H1 (cell line): Measurements from ENCODE around the gene DERL3. TPM values are rescaled to one million over a fixed set of nuclear protein-coding genes. Genes with fewer than 3 reads are reported as not detected.

ENCODE experiments used
- CTCF ChIA-PET: fragments of 300-600 bp; sonication (Branson Sonifier 250); formaldehyde crosslinking; loops from one replicate; lab custom pipeline; 2021; ENCODE audit not compliant: partially characterized antibody; lab: Charles Lee
- POLR2A ChIA-PET: fragments of 300-600 bp; sonication (Branson Sonifier 250); formaldehyde crosslinking; loops from one replicate; lab custom pipeline; 2021; ENCODE audit warnings: inconsistent platforms; ENCODE audit not compliant: partially characterized antibody; lab: Charles Lee
- DNase-seq, 2 experiments: peaks; one replicate each; pipeline versions ENCODE4 v3.0.0 to v3.0.0-alpha.2; 2010 to 2022; ENCODE audit warnings: low spot score in 2 of 2, low read depth in 1 of 2, mixed read lengths in 1 of 2
- FAIRE-seq: peaks from 2 replicates; lab custom pipeline; 2011; peaks lifted over from hg19 to GRCh38; lab: Jason Lieb, UNC
- H2AFZ ChIP-seq: 2 replicates; pipeline ENCODE4 v1.8.1; 2012; ENCODE audit warnings: low read length, inconsistent platforms
- H2AK5ac ChIP-seq: 2 replicates; pipeline ENCODE4 v1.6.1; 2013; ENCODE audit warnings: low read depth, low read length
- H2BK120ac ChIP-seq: replicated peaks from 2 replicates; pipeline ENCODE3; 2013; ENCODE audit warnings: low read depth, low read length, inconsistent platforms
- H2BK12ac ChIP-seq: 2 replicates; pipeline ENCODE4 v1.6.1; 2013; ENCODE audit warnings: low read depth, low read length
- H2BK15ac ChIP-seq: 2 replicates; pipeline ENCODE4 v1.6.1; 2013; ENCODE audit warnings: low read length
- H2BK20ac ChIP-seq: 2 replicates; pipeline ENCODE4 v1.6.1; 2013; ENCODE audit warnings: low read length
- H2BK5ac ChIP-seq: 2 replicates; pipeline ENCODE4 v1.6.1; 2013; ENCODE audit warnings: low read depth, low read length
- H3K14ac ChIP-seq: 2 replicates; pipeline ENCODE4 v1.6.1; 2013; ENCODE audit warnings: inconsistent platforms; ENCODE audit not compliant: insufficient read length
- H3K18ac ChIP-seq: 2 replicates; pipeline ENCODE4 v1.6.1; 2013; ENCODE audit warnings: low read length; ENCODE audit errors: extremely low read depth
- H3K23ac ChIP-seq: 2 replicates; pipeline ENCODE4 v1.6.1; 2013; ENCODE audit warnings: inconsistent platforms; ENCODE audit not compliant: insufficient read length
- H3K23me2 ChIP-seq: 2 replicates; pipeline ENCODE4 v1.6.1; 2013; ENCODE audit warnings: low read depth, low read length
- H3K27ac ChIP-seq: 2 replicates; pipeline ENCODE4 v1.6.1; 2011; ENCODE audit warnings: low read depth, low read length, inconsistent platforms
- H3K27me3 ChIP-seq, 4 experiments: replicated peaks in 1 of 4; 1 replicate in 1 of 4; 2 replicates in 3 of 4; pipeline versions ENCODE4 v1.6.1 to v1.8.1; 2011 to 2013; ENCODE audit warnings: low read length in 3 of 4, mild to moderate bottlenecking in 3 of 4, inconsistent platforms in 2 of 4, mixed read lengths in 2 of 4, moderate library complexity in 1 of 4; ENCODE audit not compliant: control insufficient read depth in 3 of 4, insufficient read depth in 3 of 4; ENCODE audit errors: extremely low read depth in 1 of 4
- H3K36me3 ChIP-seq, 4 experiments: 2 replicates each; pipeline versions ENCODE4 v1.6.1 to v1.8.1; 2011 to 2013; ENCODE audit warnings: mild to moderate bottlenecking in 4 of 4, low read length in 3 of 4, moderate library complexity in 2 of 4, control low read depth in 1 of 4, inconsistent platforms in 1 of 4; ENCODE audit not compliant: insufficient read depth in 4 of 4, control insufficient read depth in 2 of 4
- H3K4ac ChIP-seq: replicated peaks from 2 replicates; pipeline ENCODE3; 2013; ENCODE audit warnings: low read length, low read depth, mixed read lengths, inconsistent platforms; ENCODE audit not compliant: insufficient read length
- H3K4me1 ChIP-seq, 4 experiments: replicated peaks in 1 of 4; 1 replicate in 1 of 4; 2 replicates in 3 of 4; pipeline versions ENCODE4 v1.6.1 to v1.8.1; 2011 to 2013; ENCODE audit warnings: low read length in 3 of 4, inconsistent platforms in 2 of 4, mixed read lengths in 1 of 4; ENCODE audit not compliant: insufficient read depth in 4 of 4, control insufficient read depth in 3 of 4
- H3K4me2 ChIP-seq, 2 experiments: 2 replicates each; pipeline versions ENCODE4 v1.6.1 to v1.8.1; 2011 to 2013; ENCODE audit warnings: low read depth in 2 of 2, low read length in 2 of 2, control low read depth in 1 of 2, inconsistent platforms in 1 of 2, mild to moderate bottlenecking in 1 of 2; ENCODE audit not compliant: insufficient read depth in 1 of 2
- H3K4me3 ChIP-seq, 4 experiments: fragments of 200-600, 300-600 bp in 1 of 4; sonication (generic), shearing (Covaris generic), sonication (Bioruptor Twin) in 1 of 4; 2 replicates each; pipeline versions ENCODE4 v1.5.1 to v1.8.1; 2011 to 2016; ENCODE audit warnings: low read length in 4 of 4, low read depth in 3 of 4, control low read depth in 2 of 4, inconsistent platforms in 2 of 4, mild to moderate bottlenecking in 2 of 4, mixed read lengths in 1 of 4, moderate library complexity in 1 of 4; ENCODE audit not compliant: insufficient read depth in 2 of 4; ENCODE audit errors: extremely low read depth in 1 of 4
- H3K56ac ChIP-seq: replicated peaks from 2 replicates; pipeline ENCODE3; 2013; ENCODE audit warnings: low read depth, mild to moderate bottlenecking, mixed read lengths, low read length, inconsistent platforms; ENCODE audit not compliant: insufficient read length
- H3K79me1 ChIP-seq: 2 replicates; pipeline ENCODE4 v1.6.1; 2013; ENCODE audit warnings: low read depth, low read length, control low read depth
- H3K79me2 ChIP-seq, 2 experiments: 2 replicates each; pipeline versions ENCODE4 v1.6.1 to v1.8.1; 2012 to 2013; ENCODE audit warnings: low read length in 2 of 2, mild to moderate bottlenecking in 2 of 2, inconsistent platforms in 1 of 2; ENCODE audit not compliant: insufficient read depth in 2 of 2, control insufficient read depth in 1 of 2
- H3K9ac ChIP-seq, 4 experiments: replicated peaks in 1 of 4; 1 replicate in 1 of 4; 2 replicates in 3 of 4; pipeline versions ENCODE4 v1.6.1 to v1.8.1; 2011 to 2013; ENCODE audit warnings: low read depth in 3 of 4, low read length in 3 of 4, control low read depth in 2 of 4, mild to moderate bottlenecking in 2 of 4, moderate library complexity in 2 of 4, inconsistent platforms in 1 of 4; ENCODE audit errors: extremely low read depth in 1 of 4
- H3K9me3 ChIP-seq, 2 experiments: 2 replicates each; pipeline versions ENCODE4 v1.6.1 to v1.8.1; 2012 to 2013; ENCODE audit warnings: mild to moderate bottlenecking in 2 of 2, moderate library complexity in 2 of 2, control low read depth in 1 of 2, inconsistent platforms in 1 of 2, low read depth in 1 of 2, low read length in 1 of 2, mixed read lengths in 1 of 2; ENCODE audit not compliant: insufficient read depth in 2 of 2
- H4K20me1 ChIP-seq, 2 experiments: replicated peaks in 1 of 2; 2 replicates each; pipeline versions ENCODE3 to v1.8.1; 2011 to 2013; ENCODE audit warnings: inconsistent platforms in 2 of 2, low read length in 2 of 2, mild to moderate bottlenecking in 1 of 2; ENCODE audit not compliant: insufficient read depth in 2 of 2, control insufficient read depth in 1 of 2
- H4K5ac ChIP-seq: 2 replicates; pipeline ENCODE4 v1.6.1; 2013; ENCODE audit warnings: low read length, low read depth, mixed read lengths, inconsistent platforms; ENCODE audit not compliant: insufficient read length
- H4K8ac ChIP-seq: 2 replicates; pipeline ENCODE4 v1.8.0; 2013; ENCODE audit warnings: mild to moderate bottlenecking, moderate library complexity, low read length, inconsistent platforms; ENCODE audit not compliant: insufficient read depth; ENCODE audit errors: extremely low read depth
- H4K91ac ChIP-seq: replicated peaks from 2 replicates; pipeline ENCODE3; 2013; ENCODE audit warnings: low read length, mixed read lengths, inconsistent platforms; ENCODE audit not compliant: insufficient read length
- BACH1 ChIP-seq: IDR thresholded peaks from 2 replicates; pipeline ENCODE4 v1.6.1; 2012; ENCODE audit warnings: low read length, improper control_type of control experiment
- BCL11A ChIP-seq, 2 experiments: IDR thresholded peaks; one replicate each; pipeline ENCODE4 v1.6.1; 2011; ENCODE audit warnings: low read depth in 2 of 2, low read length in 2 of 2, mild to moderate bottlenecking in 2 of 2
- EP300 ChIP-seq, 2 experiments: IDR thresholded peaks; 1 replicate in 1 of 2; 2 replicates in 1 of 2; pipeline ENCODE4 v1.6.1; 2011 to 2012; ENCODE audit warnings: low read depth in 2 of 2, low read length in 2 of 2, mild to moderate bottlenecking in 2 of 2, borderline replicate concordance in 1 of 2, inconsistent platforms in 1 of 2, moderate library complexity in 1 of 2
- FOSL1 ChIP-seq: IDR thresholded peaks from 2 replicates; pipeline ENCODE4 v1.6.1; 2011; ENCODE audit warnings: mild to moderate bottlenecking, low read depth, low read length, moderate library complexity; ENCODE audit not compliant: insufficient read depth
- GTF2F1 ChIP-seq: IDR thresholded peaks from 2 replicates; pipeline ENCODE4 v1.6.1; 2012; ENCODE audit warnings: low read depth, low read length, improper control_type of control experiment, borderline replicate concordance
- KDM5A ChIP-seq: fragments of 200-600 bp; IDR thresholded peaks from 2 replicates; pipeline ENCODE4 v1.7.1; 2012; ENCODE audit warnings: mild to moderate bottlenecking, low read length, inconsistent platforms, mixed read lengths
- NANOG ChIP-seq: IDR thresholded peaks from 2 replicates; pipeline ENCODE4 v1.6.1; 2011; ENCODE audit warnings: low read length, low read depth, mild to moderate bottlenecking, inconsistent platforms; ENCODE audit not compliant: insufficient read depth, poor library complexity, severe bottlenecking
- POLR2AphosphoS5 ChIP-seq: IDR thresholded peaks from 2 replicates; pipeline ENCODE4 v1.6.1; 2011; ENCODE audit warnings: low read depth, low read length
- POU5F1 ChIP-seq: IDR thresholded peaks from 2 replicates; pipeline ENCODE4 v1.6.1; 2011; ENCODE audit warnings: low read depth, mild to moderate bottlenecking, low read length, moderate library complexity
- RFX5 ChIP-seq: IDR thresholded peaks from 2 replicates; pipeline ENCODE4 v1.6.1; 2011; ENCODE audit warnings: low read depth, low read length, improper control_type of control experiment, borderline replicate concordance
- SIN3A ChIP-seq, 2 experiments: IDR thresholded peaks in 1 of 2; conservative IDR thresholded peaks in 1 of 2; 2 replicates each; pipeline ENCODE4 v1.6.1; 2011 to 2012; ENCODE audit warnings: low read length in 2 of 2, improper control_type of control experiment in 1 of 2, low read depth in 1 of 2, mild to moderate bottlenecking in 1 of 2
- SIRT6 ChIP-seq: IDR thresholded peaks from one replicate; pipeline ENCODE4 v1.7.1; 2012; ENCODE audit warnings: low read length, inconsistent platforms
- SUZ12 ChIP-seq: fragments of 200-600 bp; sonication (generic); IDR thresholded peaks from 2 replicates; pipeline ENCODE4 v1.6.1; 2012; ENCODE audit warnings: mild to moderate bottlenecking, inconsistent platforms, low read length, moderate library complexity, mixed read lengths
- TAF1 ChIP-seq: IDR thresholded peaks from 2 replicates; pipeline ENCODE4 v1.6.1; 2011; ENCODE audit warnings: mild to moderate bottlenecking, low read depth, low read length
- TCF12 ChIP-seq: IDR thresholded peaks from 2 replicates; pipeline ENCODE4 v1.6.1; 2011; ENCODE audit warnings: low read depth, mild to moderate bottlenecking, low read length
- WGBS, 2 experiments: shearing (Covaris generic) in 1 of 2; methylation state at CpG; one replicate each; pipeline versions ENCODE4 v1.1.6 to v1.1.7; 2013 to 2015; ENCODE audit warnings: low lambda C conversion rate in 2 of 2, mixed read lengths in 2 of 2, inconsistent platforms in 1 of 2, low coverage in 1 of 2, missing lambda C conversion rate in 1 of 2; ENCODE audit not compliant: insufficient replicate concordance in 2 of 2, insufficient coverage in 1 of 2, insufficient read length in 1 of 2; ENCODE audit errors: extremely low coverage in 1 of 2, missing lambda C conversion rate in 1 of 2; 5-methylcytosine and 5-hydroxymethylcytosine counted together
- polyA plus RNA-seq, 7 experiments: library from polyadenylated mRNA; depleted of rRNA in 3 of 7; stranded (reverse) in 5 of 7; unstranded in 2 of 7; fragments of >200 nt in 5 of 7; fragments of 200-250 nt in 2 of 7; gene quantifications; 1 replicate in 5 of 7; 2 replicates in 1 of 7; 4 replicates in 1 of 7; pipeline versions ENCODE4 v1.2.1 to v1.2.3, GENCODE V29; 2011 to 2013; ENCODE audit warnings: missing spikeins in 2 of 7, mixed read lengths in 2 of 7
- total RNA-seq: library from RNA; stranded (reverse); fragmentation: NEBNext Ultra II Directional; extraction: Animal tissue kit (Norgen Biotek cat#: 25700); gene quantifications from 2 replicates; pipeline ENCODE4 v1.2.1, GENCODE V29; 2021

DERL3 gene
- total and polyA plus RNA-seq, 2 of the 8 experiments (the other 6 are each of a cell fraction or from before 2014, with no cell fraction given), result 8.7 to 19.5 TPM

GRCh38 chr22:23874871-23875270 lies 36.1 kb upstream of the DERL3 start:
- Histone ChIP-seq H3K79me2 (no peaks in the 10 kb centered on the region), H4K5ac (no peak overlapping the region), H2AFZ (no peak overlapping the region), H2BK120ac (no peak overlapping the region), H3K9ac (no peak overlapping the region), H3K23ac (no peak overlapping the region), H2BK20ac (no peak overlapping the region), H3K27ac (no peak overlapping the region), H2AK5ac (no peak overlapping the region), H3K14ac (no peak overlapping the region), H3K23me2 (no peaks in the 10 kb centered on the region), H2BK12ac (no peak overlapping the region), H3K56ac (no peak overlapping the region), H3K4me2 (no peak overlapping the region), H3K36me3 (peaks cover 0 to 2% (median under 1%) of the 10 kb centered on the region in 4 experiments; a peak in 4 of 8 replicates), H3K79me1 (no peaks in the 10 kb centered on the region), H4K8ac (no peak overlapping the region), H2BK5ac (no peak overlapping the region), H3K4ac (no peak overlapping the region), H4K20me1 (no peaks in the 10 kb centered on the region), H3K4me1 (no peaks in the 10 kb centered on the region), H3K18ac (no peak overlapping the region), H3K4me3 (no peak overlapping the region), H3K9me3 (no peaks in the 10 kb centered on the region), H4K91ac (no peak overlapping the region), H2BK15ac (no peak overlapping the region), H3K27me3 (no peaks in the 10 kb centered on the region)
- CTCF ChIA-PET, result interaction anchor here (2.0 kb wide), 1 partner anchor 14 kb away, joined by 6 read pairs; no protein-coding TSS in a partner anchor
- no peak for FAIRE-seq
- WGBS, 2 experiments, result 89% methylated on average over 4 of the region's 4 CpGs; no CpG with 5 or more reads in 1 of the 2 experiments
- POLR2A ChIA-PET, result interaction anchor here (1.5 to 3.5 kb wide), 3 partner anchors 18 to 19 kb away, joined by 3 to 11 read pairs (median 3); partner anchors contain the start of genes MIF and SLC2A11
- DNase-seq, result no peak
- TF ChIP-seq EP300 (IDR thresholded peaks at IDR 0.05; ENCODE audit: borderline replicate concordance in 1 of 2, low read depth in 2 of 2, low read length in 2 of 2), result no peak
- TF ChIP-seq BCL11A (IDR thresholded peaks at IDR 0.05; ENCODE audit: low read depth in 2 of 2, low read length in 2 of 2), result no peak
- TF ChIP-seq TCF12, result no peak
- no peak for TF ChIP-seq GTF2F1
- TF ChIP-seq SIRT6, result no peak
- no peak for TF ChIP-seq TAF1
- no peak for TF ChIP-seq NANOG
- no peak for TF ChIP-seq SUZ12
- TF ChIP-seq POU5F1, result no peak
- no peak for TF ChIP-seq KDM5A
- no peak for TF ChIP-seq BACH1
- TF ChIP-seq RFX5, result no peak
- TF ChIP-seq FOSL1, result no peak
- TF ChIP-seq SIN3A (conservative IDR thresholded peaks at IDR 0.05 in 1 of 2, IDR thresholded peaks at IDR 0.05 in 1 of 2; ENCODE audit: low read depth in 1 of 2, low read length in 2 of 2), result no peak
- TF ChIP-seq POLR2AphosphoS5, result no peak
